DOHH2 (cell line): ENCODE data around the gene PPP6R1.

Experiments used
- H3F3A ChIP-seq: fragments of 200-600 bp; sonication (generic), shearing (Covaris generic); 2 replicates; pipeline ENCODE4 v1.6.0; 2016; ENCODE audit warnings: antibody characterized with exemption, mild to moderate bottlenecking; ENCODE audit not compliant: control insufficient read depth, insufficient read depth
- H3K27ac ChIP-seq: fragments of 200-600 bp; sonication (generic); 2 replicates; pipeline ENCODE4 v1.5.1; 2014; ENCODE audit warnings: low read depth, mild to moderate bottlenecking, low read length, moderate library complexity
- H3K27me3 ChIP-seq: fragments of 200-600 bp; sonication (generic); 2 replicates; pipeline ENCODE4 v1.6.1; 2014; ENCODE audit warnings: mild to moderate bottlenecking, low read length, mixed read lengths; ENCODE audit not compliant: control insufficient read depth
- H3K36me3 ChIP-seq: fragments of 200-600 bp; sonication (generic); 2 replicates; pipeline ENCODE4 v1.6.1; 2014; ENCODE audit warnings: mild to moderate bottlenecking, low read length, moderate library complexity, mixed read lengths; ENCODE audit not compliant: control insufficient read depth
- H3K4me1 ChIP-seq: fragments of 200-600 bp; sonication (generic); 2 replicates; pipeline ENCODE4 v1.6.1; 2014; ENCODE audit warnings: mild to moderate bottlenecking, low read length, mixed read lengths; ENCODE audit not compliant: control insufficient read depth
- H3K4me2 ChIP-seq: fragments of 200-600 bp; sonication (generic); 2 replicates; pipeline ENCODE4 v1.6.0; 2014; ENCODE audit warnings: mild to moderate bottlenecking, low read length, moderate library complexity
- H3K4me3 ChIP-seq: fragments of 200-600 bp; sonication (generic); 2 replicates; pipeline ENCODE4 v1.5.1; 2014; ENCODE audit warnings: mild to moderate bottlenecking, low read length, mixed read lengths
- H3K79me2 ChIP-seq: fragments of 200-600 bp; sonication (generic); 2 replicates; pipeline ENCODE4 v1.6.1; 2014; ENCODE audit warnings: mild to moderate bottlenecking, low read length, mixed read lengths; ENCODE audit not compliant: control insufficient read depth
- H3K9me2 ChIP-seq: fragments of 200-600 bp; sonication (generic); replicated peaks from 2 replicates; pipeline ENCODE4 v1.6.1; 2014; ENCODE audit warnings: mild to moderate bottlenecking, low read length, mixed read lengths; ENCODE audit not compliant: control insufficient read depth
- H3K9me3 ChIP-seq: fragments of 200-600 bp; sonication (generic); 2 replicates; pipeline ENCODE4 v1.6.1; 2014; ENCODE audit warnings: antibody characterized with exemption, low read length, mixed read lengths; ENCODE audit not compliant: control insufficient read depth, insufficient read depth
- H4K20me1 ChIP-seq: fragments of 200-600 bp; sonication (generic); 2 replicates; pipeline ENCODE4 v1.6.0; 2014; ENCODE audit warnings: low read depth, mild to moderate bottlenecking, antibody characterized with exemption, low read length, moderate library complexity; ENCODE audit not compliant: control insufficient read depth, insufficient read depth
- CTCF ChIP-seq: fragments of 200-600 bp; sonication (generic); IDR thresholded peaks from one replicate; pipeline ENCODE4 v1.5.1; 2014; ENCODE audit warnings: antibody characterized with exemption, mild to moderate bottlenecking, low read depth, low read length; ENCODE audit not compliant: poor library complexity, severe bottlenecking
- EZH2phosphoT487 ChIP-seq: fragments of 200-600 bp; sonication (generic); IDR thresholded peaks from 2 replicates; pipeline ENCODE4 v1.6.1; 2017; ENCODE audit warnings: borderline replicate concordance, mild to moderate bottlenecking, antibody characterized with exemption, low read length, moderate library complexity, mixed read lengths

PPP6R1 gene

DNA sequence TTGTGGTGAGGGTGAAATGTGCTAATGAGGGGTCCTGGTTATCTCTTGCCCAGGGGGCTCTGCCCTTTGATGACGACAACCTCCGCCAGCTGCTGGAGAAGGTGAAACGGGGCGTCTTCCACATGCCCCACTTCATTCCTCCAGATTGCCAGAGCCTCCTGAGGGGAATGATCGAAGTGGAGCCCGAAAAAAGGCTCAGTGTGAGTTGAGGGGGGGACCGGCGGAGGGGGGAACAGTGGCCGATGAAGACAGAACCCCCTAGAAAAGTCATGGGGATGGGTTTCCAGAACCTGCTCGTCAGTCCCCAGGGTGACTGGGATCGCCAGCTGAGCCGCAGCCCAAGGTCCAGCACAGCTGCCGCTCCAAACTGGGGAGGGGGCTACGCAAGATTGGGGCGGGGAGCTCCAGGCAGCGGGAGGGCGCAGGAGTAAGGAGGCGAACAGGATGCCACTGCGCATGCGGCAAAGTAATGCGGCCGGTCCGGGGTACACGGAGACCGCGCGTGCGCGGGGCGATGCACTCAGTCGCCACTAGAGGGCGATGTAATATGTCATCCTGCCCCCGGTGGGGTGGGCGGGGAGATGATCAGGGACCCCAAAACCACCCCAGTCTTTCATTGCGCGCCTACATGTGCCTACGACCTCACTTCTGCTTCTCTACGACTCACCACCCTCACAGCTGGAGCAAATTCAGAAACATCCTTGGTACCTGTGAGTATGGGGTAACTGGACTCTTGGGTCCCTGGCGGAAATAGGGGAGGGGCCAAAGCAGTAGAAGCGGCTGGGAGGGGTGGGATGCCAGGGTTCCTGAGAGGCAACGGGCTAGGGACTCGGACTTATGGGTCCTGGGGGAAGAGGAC, 42.9 kb upstream of the PPP6R1 start:
- TF ChIP-seq EZH2phosphoT487 = no peak
- TF ChIP-seq CTCF = peak; percentile 96
- Histone ChIP-seq H4K20me1 (no peaks in the 10 kb centered on the region), H3F3A (no peaks in the 10 kb centered on the region), H3K4me2 (peak overlapping the region; percentile 99), H3K9me3 (no peaks in the 10 kb centered on the region), H3K9me2 (no peaks in the 10 kb centered on the region), H3K4me1 (peaks cover 24% of the 10 kb centered on the region), H3K36me3 (no peaks in the 10 kb centered on the region), H3K4me3 (peak overlapping the region; percentile 81), H3K79me2 (no peaks in the 10 kb centered on the region), H3K27me3 (peaks cover 17% of the 10 kb centered on the region), H3K27ac (0 out of 2 replicates have a peak overlapping the region, but pooled peaks have one; percentile 17)

DNA sequence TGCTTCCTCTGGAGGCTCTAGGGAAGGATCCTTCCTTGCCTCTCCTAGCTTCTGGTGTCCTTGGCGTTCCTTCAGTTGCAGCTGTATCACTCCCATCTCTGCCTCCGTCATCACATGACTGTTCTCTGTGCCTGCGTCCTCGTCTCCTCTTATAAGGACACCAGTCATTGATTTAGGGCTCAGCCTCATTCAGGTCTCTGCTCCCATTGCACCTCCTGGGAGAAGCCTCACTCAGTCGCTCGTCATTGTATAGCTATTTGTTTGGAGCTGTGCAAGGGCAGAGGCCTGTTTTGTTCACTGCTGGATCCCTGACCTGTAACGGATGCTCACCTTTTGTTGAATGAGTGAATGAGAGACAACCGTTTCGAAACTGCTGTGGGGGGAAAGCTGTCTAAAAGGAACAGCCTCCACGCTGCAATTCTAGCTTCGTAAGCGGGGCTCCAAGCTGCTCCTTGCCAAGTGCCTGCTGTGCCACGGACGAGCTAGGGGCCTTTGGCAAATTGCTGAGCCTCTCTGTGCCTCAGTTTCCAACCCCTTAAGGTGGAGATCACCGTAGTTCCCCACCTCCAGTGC, 42.2 kb upstream of the PPP6R1 start:
- Histone ChIP-seq H3K27ac (no peak overlapping the region), H3K79me2 (no peaks in the 10 kb centered on the region)

GRCh38 chr19:55299991-55300390, 41.2 kb upstream of the PPP6R1 start:
- H3K4me1 ChIP-seq = peaks cover 24% of the 10 kb centered on the region
- H3K4me3 ChIP-seq = no peak overlapping the region
- no peaks in the 10 kb centered on the region for H3K79me2 ChIP-seq
- H4K20me1 ChIP-seq = no peaks in the 10 kb centered on the region
- peaks cover 17% of the 10 kb centered on the region for H3K27me3 ChIP-seq
- no peak overlapping the region for H3K4me2 ChIP-seq
- no peaks in the 10 kb centered on the region for H3F3A ChIP-seq
- H3K36me3 ChIP-seq = no peaks in the 10 kb centered on the region
- H3K9me2 ChIP-seq = no peaks in the 10 kb centered on the region
- H3K27ac ChIP-seq = no peak overlapping the region
- no peaks in the 10 kb centered on the region for H3K9me3 ChIP-seq
- TF ChIP-seq CTCF (no peak), EZH2phosphoT487 (no peak)

More for the DNA sequence above, 42.2 kb upstream of the PPP6R1 start:
- Histone ChIP-seq H3K4me2 (peak overlapping the region; percentile 99), H3K9me3 (no peaks in the 10 kb centered on the region), H3K4me3 (peak overlapping the region; percentile 81), H3K4me1 (peaks cover 24% of the 10 kb centered on the region), H3K36me3 (no peaks in the 10 kb centered on the region), H3K9me2 (no peaks in the 10 kb centered on the region), H3F3A (no peaks in the 10 kb centered on the region), H3K27me3 (peaks cover 17% of the 10 kb centered on the region), H4K20me1 (no peaks in the 10 kb centered on the region)
- TF ChIP-seq EZH2phosphoT487 = no peak
- TF ChIP-seq CTCF = no peak
